ENCODE data around the gene CENPO.

Gene CENPO

DNA sequence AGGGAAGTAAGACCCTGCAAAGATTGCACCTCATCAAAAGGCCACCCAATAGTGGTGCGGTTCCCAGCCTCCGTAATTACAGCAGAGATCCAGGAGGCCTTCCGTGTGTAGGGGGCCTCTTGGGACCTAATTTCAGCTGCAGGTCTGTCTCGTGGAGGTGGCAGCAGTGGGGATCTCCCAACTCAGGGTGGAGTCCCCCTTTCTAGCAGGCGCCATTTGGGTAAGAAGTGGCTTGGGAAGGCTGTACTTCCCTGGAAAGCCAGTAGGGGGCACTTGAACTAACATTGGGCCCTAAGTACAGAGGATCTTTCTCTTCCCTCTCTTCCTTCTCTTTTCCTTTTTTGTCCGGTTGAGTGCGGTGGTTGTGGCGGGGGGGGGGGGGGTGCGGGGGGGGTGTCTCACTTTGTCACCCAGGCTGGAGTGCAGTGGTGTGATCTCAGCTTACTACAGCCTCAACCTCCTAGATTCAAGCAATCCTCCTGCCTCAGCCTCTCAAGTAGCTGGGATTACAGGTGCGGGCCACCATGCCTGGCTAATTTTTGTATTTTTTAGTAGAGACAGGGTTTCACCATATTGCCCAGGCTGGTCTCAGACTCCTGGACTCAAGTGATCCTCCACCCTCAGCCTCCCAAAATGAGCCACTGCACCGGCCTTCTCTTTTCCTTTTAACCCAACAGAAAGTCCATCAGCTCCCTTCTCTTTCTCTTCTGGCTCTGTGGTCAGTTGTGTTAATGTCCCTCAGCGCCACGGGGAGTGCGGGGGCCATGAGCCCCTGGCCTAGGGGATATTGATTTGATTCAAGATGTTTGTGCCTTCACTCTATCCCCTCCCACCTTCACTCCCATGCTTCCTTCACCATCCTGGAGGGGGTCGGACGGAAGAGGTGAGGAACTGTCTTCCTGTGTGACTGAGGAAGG lies 32.0 kb downstream of the CENPO start:
- H3K36me3 Mint-ChIP-seq (ENCODE audit: low read depth) = peaks cover 49% of the 10 kb centered on the region
- H3K4me3 Mint-ChIP-seq = no peak overlapping the region
- H3K9me3 Mint-ChIP-seq = no peaks in the 10 kb centered on the region
- ATAC-seq = peak; percentile 31
- DNase-seq = peak; percentile 48
- H3K27ac Mint-ChIP-seq = peak overlapping the region; percentile 22
- no peaks in the 10 kb centered on the region for H3K27me3 Mint-ChIP-seq
- H3K4me1 Mint-ChIP-seq = peaks cover 22% of the 10 kb centered on the region

- H3K4me1 Mint-ChIP-seq = peaks cover 22% of the 10 kb centered on the region
- no peak for DNase-seq
- no peaks in the 10 kb centered on the region for H3K9me3 Mint-ChIP-seq
- no peaks in the 10 kb centered on the region for H3K27me3 Mint-ChIP-seq
- H3K4me3 Mint-ChIP-seq = no peak overlapping the region
- peaks cover 46% of the 10 kb centered on the region for H3K36me3 Mint-ChIP-seq (ENCODE audit: low read depth)
- H3K27ac Mint-ChIP-seq = peak overlapping the region; percentile 45
- peak; percentile 25 for ATAC-seq
Measured at GRCh38 chr2:24825883-24826772, 32.9 kb downstream of the CENPO start.

- H3K36me3 Mint-ChIP-seq (ENCODE audit: low read depth) = peaks cover 42% of the 10 kb centered on the region
- no peak for ATAC-seq
- H3K27ac Mint-ChIP-seq = no peak overlapping the region
- H3K9me3 Mint-ChIP-seq = no peaks in the 10 kb centered on the region
- no peak overlapping the region for H3K4me3 Mint-ChIP-seq
- H3K4me1 Mint-ChIP-seq = peaks cover 22% of the 10 kb centered on the region
- no peaks in the 10 kb centered on the region for H3K27me3 Mint-ChIP-seq
- no peak for DNase-seq
Measured at GRCh38 chr2:24826773-24827145, 33.5 kb downstream of the CENPO start.

- peak overlapping the region; percentile 31 for H3K27ac Mint-ChIP-seq
- peaks cover 34% of the 10 kb centered on the region for H3K36me3 Mint-ChIP-seq (ENCODE audit: low read depth)
- peak; percentile 84 for ATAC-seq
Measured at GRCh38 chr2:24827321-24828237, 34.4 kb downstream of the CENPO start.

DNA sequence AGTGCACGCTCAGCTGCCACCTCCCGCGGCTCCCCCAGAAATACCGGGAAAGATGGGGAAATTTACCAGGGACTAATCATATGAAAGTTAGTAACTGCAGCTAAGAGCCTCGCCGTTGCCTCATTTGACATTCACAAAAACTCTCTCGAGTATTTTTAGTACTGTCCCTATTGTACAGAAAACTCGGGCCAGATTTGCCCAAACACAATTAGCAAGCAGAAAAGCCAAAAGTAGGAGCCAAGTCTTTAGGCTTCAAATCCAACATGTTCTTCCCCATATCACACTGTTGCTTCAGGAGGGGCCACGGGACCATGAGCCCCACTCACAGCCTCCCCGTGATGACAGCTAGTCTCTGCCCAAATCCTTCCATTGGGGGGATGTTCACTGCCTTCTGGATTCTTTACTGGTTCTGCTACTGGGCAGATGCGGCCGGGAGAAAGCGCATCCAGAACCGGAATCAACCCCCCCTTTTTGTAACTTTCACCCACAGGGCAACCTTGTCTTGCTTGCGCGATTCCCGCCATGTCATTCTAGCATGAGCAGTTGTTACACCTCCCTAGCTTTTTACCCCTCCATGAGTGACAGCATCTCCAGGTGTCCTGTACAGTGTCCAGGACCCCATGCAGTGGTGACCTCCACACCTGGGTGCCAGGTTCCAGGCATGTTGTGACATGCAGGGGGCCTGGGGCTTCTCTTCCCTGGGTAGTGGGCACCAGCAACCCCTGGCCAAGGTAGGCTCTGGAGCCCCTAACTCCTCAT lies 35.2 kb downstream of the CENPO start:
- peaks cover 22% of the 10 kb centered on the region for H3K4me1 Mint-ChIP-seq
- no peak for DNase-seq
- no peaks in the 10 kb centered on the region for H3K9me3 Mint-ChIP-seq
- no peak overlapping the region for H3K27ac Mint-ChIP-seq
- no peaks in the 10 kb centered on the region for H3K27me3 Mint-ChIP-seq
- ATAC-seq = no peak
- no peak overlapping the region for H3K4me3 Mint-ChIP-seq
- peaks cover 35% of the 10 kb centered on the region for H3K36me3 Mint-ChIP-seq (ENCODE audit: low read depth)

More at GRCh38 chr2:24827321-24828237, 34.4 kb downstream of the CENPO start:
- peak; percentile 71 for DNase-seq
- Mint-ChIP-seq H3K9me3 (no peaks in the 10 kb centered on the region), H3K27me3 (no peaks in the 10 kb centered on the region), H3K4me1 (peaks cover 22% of the 10 kb centered on the region), H3K4me3 (no peak overlapping the region)

DNA sequence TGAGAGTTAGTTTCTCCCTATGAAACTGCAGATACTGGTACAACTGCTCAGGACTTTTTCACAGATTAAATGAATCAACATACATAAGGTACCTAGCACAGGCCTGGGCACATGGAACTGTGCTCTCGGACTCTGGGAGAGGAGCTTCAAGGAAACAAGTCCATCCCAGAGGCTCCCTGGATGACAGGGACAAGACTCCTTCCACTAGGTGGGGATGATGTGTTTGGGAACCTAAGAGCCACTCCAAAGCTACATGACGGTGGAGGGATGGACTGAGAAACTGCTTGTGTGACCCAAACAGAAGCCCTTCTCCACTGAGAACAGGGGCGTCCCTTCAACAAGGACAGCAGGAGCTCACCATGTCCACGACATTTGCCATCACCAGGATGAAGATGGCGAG lies 37.1 kb downstream of the CENPO start:
- no peaks in the 10 kb centered on the region for H3K27me3 Mint-ChIP-seq
- H3K27ac Mint-ChIP-seq = no peak overlapping the region
- DNase-seq = no peak

GRCh38 chr2:24830786-24831185 lies 37.6 kb downstream of the CENPO start:
- Mint-ChIP-seq H3K9me3 (no peaks in the 10 kb centered on the region), H3K27me3 (no peaks in the 10 kb centered on the region), H3K4me1 (peaks cover 14% of the 10 kb centered on the region), H3K4me3 (no peak overlapping the region), H3K36me3 (ENCODE audit: low read depth) (peaks cover 25% of the 10 kb centered on the region), H3K27ac (no peak overlapping the region)
- DNase-seq (no peak), ATAC-seq (no peak)

More for the DNA sequence above, 37.1 kb downstream of the CENPO start:
- Mint-ChIP-seq H3K4me1 (peaks cover 15% of the 10 kb centered on the region), H3K4me3 (no peak overlapping the region), H3K9me3 (no peaks in the 10 kb centered on the region), H3K36me3 (ENCODE audit: low read depth) (peaks cover 28% of the 10 kb centered on the region)
- ATAC-seq = no peak

GRCh38 chr2:24831221-24832072 lies 38.2 kb downstream of the CENPO start:
- no peak for ATAC-seq
- Mint-ChIP-seq H3K9me3 (no peaks in the 10 kb centered on the region), H3K27ac (no peak overlapping the region), H3K4me1 (peaks cover 7% of the 10 kb centered on the region), H3K27me3 (no peaks in the 10 kb centered on the region), H3K4me3 (no peak overlapping the region), H3K36me3 (ENCODE audit: low read depth) (peaks cover 23% of the 10 kb centered on the region)
- DNase-seq = no peak

DNA sequence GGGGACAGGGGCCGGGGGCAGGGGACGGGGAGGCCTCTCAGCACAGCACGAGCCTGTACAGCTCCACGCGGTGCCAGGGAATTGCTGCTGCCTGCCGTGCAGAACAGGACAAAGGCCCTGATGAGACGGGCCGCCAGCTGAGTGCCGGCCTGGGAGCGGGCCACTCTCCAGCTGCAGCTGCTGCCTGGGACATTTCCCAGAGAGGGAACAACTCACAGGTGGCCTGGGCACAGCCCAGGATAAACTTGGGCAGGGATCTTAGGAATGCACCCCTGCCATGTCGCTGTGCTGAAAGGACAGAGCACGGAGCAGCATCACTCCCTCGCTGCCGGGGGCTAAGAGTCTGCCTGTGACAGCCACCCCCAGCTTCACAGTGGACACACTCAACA lies 38.8 kb downstream of the CENPO start:
- Mint-ChIP-seq H3K36me3 (ENCODE audit: low read depth) (peaks cover 26% of the 10 kb centered on the region), H3K27me3 (no peaks in the 10 kb centered on the region), H3K27ac (no peak overlapping the region), H3K4me1 (peaks cover 2% of the 10 kb centered on the region), H3K4me3 (no peak overlapping the region), H3K9me3 (no peaks in the 10 kb centered on the region)
- DNase-seq (no peak), ATAC-seq (no peak)

GRCh38 chr2:24832521-24832920 lies 39.3 kb downstream of the CENPO start:
- Mint-ChIP-seq H3K27me3 (no peaks in the 10 kb centered on the region), H3K27ac (peak overlapping the region; percentile 48), H3K36me3 (ENCODE audit: low read depth) (peaks cover 27% of the 10 kb centered on the region)

DNA sequence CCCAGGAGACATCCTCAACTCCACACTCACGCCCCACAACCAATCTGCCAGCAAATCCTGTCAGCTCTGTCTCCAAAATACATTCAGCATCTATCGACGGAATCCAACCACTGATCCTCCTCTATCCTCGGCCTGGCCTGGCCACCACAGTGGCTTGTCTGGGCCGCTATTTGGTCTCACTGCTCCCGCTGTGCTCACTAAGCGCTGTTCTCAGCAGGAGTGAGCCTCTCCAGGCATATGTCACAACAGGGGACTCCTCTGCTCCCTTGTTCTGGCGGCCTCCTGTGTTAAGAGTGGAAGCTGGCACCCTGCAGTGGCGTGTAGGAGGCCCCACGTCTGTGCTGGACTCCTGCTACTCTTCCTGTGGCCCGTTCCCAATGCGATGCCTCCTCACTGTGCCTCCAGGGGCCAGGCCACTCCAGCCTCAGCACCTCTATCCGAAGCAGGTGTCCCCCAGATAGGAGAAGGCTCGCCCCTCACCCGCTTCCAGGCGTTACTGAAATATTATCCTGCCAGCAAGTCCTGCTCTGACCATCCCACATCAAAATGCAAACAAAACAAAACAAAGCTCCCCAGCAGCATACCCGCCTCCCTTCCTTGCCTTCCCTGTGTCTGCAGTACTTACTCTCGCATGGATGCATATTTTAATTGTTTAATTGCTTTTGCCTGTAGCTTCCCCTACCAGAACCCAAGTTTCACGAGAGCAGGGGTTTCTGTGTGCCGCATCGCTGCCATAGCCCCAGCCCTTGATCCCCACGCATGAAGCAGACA lies 39.9 kb downstream of the CENPO start:
- no peak for DNase-seq
- H3K4me3 Mint-ChIP-seq = no peak overlapping the region
- no peaks in the 10 kb centered on the region for H3K4me1 Mint-ChIP-seq
- no peak for ATAC-seq
- H3K9me3 Mint-ChIP-seq = no peaks in the 10 kb centered on the region
- peaks cover 27% of the 10 kb centered on the region for H3K36me3 Mint-ChIP-seq (ENCODE audit: low read depth)
- H3K27me3 Mint-ChIP-seq = no peaks in the 10 kb centered on the region
- H3K27ac Mint-ChIP-seq = peak overlapping the region; percentile 48

More at GRCh38 chr2:24832521-24832920, 39.3 kb downstream of the CENPO start:
- ATAC-seq (no peak), DNase-seq (no peak)
- H3K4me1 Mint-ChIP-seq = no peaks in the 10 kb centered on the region
- no peaks in the 10 kb centered on the region for H3K9me3 Mint-ChIP-seq
- H3K4me3 Mint-ChIP-seq = no peak overlapping the region
